Stimulated activated naive CD4-positive, alpha-beta T cell (primary cell): ENCODE results near the gene FBXO40.
"Not testable (repeated sequence)": the region's sequence is repeated elsewhere in the genome, so short reads cannot be mapped to it uniquely, and the experiment has no call there.

ENCODE experiments used
- DNase-seq, 6 experiments: peaks; one replicate each; lab custom pipeline; 2025; lab: John Stamatoyannopoulos, UW

Gene FBXO40

DNA sequence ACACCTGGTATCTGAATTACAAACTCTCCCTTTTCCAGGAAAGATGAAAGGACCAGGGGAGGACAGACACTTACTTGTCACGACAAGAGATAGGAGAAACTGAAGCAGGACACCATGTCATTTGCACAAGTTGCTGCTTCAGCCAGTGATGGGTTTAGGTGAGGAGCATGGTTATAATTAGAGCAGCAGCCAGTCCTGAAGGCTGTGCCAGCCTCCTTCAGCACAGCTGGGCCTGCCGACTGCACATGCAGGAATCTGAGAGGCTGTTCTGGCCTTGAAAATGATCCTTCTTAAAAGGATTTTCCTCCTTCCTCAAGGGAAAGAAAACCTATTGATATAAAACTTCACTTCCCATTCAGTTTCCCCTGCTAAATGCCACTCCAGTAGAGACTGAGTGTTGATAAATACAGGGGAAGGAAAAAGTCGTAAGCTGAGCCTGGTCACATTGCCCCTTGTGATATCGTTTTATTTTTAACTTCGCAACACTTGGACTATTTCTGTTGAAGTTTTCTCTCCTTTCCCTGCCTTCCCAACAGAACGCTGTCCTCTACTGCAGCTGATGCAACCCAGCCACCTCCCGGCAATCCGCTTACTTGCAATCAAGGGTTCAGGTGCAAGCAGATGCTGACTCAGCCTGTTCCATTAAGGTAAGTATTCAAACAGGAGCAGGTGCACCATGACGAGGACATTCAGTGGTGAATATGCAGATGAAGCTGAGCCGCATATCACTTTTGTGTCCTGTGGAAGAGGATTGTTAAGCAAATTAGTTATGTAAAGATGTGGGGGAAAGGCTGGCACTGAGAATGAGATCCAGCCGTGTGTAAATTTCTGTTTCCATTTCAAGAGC, at the start of gene FBXO40:
FBXO40 (plus strand) TSS at position 524 of the 847 bp plus-strand sequence. CDS start 27,197 bp downstream, outside the sequence.
- no peak for DNase-seq

- no peak for DNase-seq
Measured at GRCh38 chr3:121545049-121545573, 48.1 kb upstream of the FBXO40 start.

- peak; percentile 69 to 85 (median 78) for DNase-seq
Measured at GRCh38 chr3:121545574-121546455, 47.4 kb upstream of the FBXO40 start, which contains the start of gene POLQ. POLQ (minus strand) TSS chr3:121545988; CDS start chr3:121545877, 111 bp downstream.

GRCh38 chr3:121552379-121552778, 40.8 kb upstream of the FBXO40 start:
- no peak for DNase-seq

DNA sequence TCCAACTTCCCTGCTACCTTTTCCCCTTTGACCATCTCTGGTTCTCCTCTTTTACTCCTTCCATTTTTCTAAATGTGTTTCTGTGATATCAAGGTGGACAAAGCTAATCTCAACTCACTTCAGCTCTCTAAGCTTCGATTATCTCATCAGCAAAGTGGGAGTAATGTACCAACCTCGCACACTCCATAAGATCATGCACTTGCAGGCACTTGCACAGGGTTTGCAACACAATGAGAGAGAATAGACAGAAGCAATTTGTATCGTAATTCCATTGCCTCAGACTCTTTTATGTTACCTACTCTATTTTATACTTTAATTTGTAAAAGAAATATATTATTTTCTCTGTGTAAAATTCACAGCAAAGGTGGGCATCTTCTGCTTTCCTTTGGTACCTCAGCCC, 40.4 kb upstream of the FBXO40 start:
- no peak for DNase-seq

- DNase-seq, result no peak
Measured at GRCh38 chr3:121557426-121557934, 35.7 kb upstream of the FBXO40 start.

DNA sequence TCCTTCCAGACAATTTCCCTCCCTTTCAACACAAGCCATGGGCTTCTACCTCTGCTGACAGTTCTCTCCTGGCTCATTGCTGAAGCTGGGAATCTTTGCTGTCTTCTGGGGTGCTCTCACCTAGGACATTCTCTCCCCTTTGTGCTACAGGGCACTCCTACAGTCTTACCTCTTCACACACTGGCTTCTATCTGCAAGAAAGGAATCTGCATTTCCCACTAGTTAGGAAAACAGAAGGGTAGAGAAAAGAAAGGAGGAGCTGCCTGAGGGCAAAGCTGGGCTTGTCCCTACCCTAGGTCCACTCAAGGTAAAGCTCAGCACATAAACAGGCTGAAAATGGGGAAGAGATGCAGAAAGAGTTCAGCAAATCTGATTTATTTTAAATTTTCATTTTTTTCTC, 31.0 kb upstream of the FBXO40 start:
- DNase-seq, result no peak

GRCh38 chr3:121566773-121567172, 26.4 kb upstream of the FBXO40 start:
- DNase-seq, result no peak

DNA sequence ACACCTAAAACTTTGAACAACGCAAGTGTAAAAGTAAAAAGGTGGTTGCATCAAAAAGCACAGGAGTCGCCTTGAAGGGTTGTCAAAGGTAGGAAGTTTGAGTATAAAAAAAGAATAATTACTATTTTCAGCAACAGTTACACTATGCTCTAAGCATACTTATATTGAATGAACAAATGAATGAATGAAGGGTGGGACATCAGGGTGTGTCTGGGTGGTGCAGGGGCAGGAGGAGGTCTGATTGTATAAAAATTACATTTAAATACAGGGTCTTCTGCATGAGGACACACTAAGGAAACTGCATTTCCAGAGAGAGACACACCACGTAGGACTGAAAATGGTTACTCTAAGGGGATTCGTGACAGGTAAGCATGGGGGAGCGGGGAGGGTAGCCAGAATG, 25.5 kb upstream of the FBXO40 start, which contains the start of gene ARGFX:
ARGFX (plus strand) TSS at position 301 of the 400 bp plus-strand sequence. CDS start 2,765 bp downstream, outside the sequence.
- no peak for DNase-seq

DNA sequence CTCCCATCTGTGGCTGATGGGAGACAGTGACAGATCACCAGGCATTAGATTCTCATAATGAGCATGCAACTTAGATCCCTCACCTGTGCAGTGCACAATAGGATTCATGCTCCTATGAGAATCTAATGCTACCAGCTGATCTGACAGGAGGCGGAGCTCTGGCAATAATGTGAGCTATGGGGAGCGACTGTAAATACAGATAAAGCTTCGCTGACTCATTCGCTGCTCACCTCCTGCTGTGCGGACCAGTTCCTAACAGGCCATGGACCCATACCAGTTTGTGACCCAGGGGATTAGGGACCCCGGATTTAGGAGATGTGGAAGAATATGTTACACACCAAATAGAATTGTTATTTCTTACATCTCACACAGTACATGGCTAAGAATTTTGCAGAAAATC, 18.7 kb upstream of the FBXO40 start:
- no peak for DNase-seq

DNA sequence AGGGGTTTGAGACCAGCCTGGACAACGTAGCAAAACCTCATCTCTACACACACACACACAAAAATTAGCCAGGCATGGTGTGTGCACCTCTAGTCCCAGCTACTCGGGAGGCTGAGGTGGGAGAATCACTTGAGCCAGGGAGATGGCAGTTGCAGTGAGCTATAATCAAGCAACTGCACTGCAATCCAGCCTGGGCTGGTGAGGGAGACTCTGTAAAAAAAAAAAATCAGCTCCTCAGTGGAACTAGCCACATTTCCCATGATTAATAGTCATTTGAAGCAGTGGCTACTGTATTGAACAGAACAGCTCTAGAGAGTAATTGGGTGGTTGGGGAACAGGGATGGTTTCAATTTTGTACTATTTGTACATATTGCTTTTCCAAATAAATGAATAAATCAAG, 11.5 kb upstream of the FBXO40 start:
- no peak for DNase-seq

- DNase-seq, result no peak
Measured at GRCh38 chr3:121584418-121584817, 8.8 kb upstream of the FBXO40 start.

GRCh38 chr3:121593806-121594205, 627 bp downstream of the FBXO40 start:
- DNase-seq, result not testable (repeated sequence)

GRCh38 chr3:121594850-121595249, 1.7 kb downstream of the FBXO40 start:
- DNase-seq, result no peak

DNA sequence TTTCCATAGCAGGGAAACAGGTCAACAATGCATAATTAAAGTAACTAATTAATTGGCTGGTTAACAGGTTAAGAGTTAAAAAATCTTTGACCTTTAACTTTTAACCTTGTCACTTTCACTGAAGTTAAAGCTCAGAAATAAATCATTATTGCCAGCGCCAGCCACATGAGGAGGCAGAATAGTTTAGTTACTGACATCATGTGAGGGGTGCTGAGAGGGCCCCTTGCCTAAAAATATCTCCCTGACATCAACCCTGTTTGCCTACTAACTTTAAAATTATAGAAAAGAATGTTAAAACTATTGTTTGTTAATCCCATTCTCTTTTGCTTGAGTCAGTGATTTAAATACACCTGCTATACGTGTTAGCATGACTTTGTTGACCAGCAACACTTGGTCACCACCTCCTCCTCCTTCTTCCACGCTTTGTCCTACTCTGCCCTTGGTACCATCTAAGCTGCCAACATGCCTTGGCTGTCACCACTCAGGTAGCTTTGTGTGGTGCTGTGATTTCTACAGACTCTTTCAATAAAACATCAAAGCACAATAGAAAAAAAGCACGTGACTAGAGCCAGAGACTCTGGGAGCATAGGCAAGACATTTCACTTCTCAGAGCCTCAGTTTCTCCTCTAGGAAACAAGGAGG, 2.7 kb downstream of the FBXO40 start:
- no peak for DNase-seq

DNA sequence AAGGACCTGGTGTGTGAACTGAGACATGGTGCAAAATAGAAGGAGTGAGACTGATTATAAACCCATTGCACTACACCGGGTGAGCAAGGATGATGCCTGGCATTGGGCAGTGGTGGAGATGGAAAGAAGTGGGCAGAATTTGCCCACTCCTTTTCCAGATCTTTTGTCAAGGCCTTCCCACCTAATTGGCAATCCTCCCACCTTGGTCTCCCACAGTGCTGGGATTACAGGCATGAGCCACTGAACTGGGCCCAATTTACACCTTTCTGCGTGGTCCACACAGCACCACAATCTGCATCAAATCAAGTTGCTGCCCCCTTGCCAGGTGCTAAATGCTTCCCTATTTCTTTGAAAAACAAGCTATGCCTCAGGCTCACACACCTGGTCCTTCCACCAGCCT, 5.4 kb downstream of the FBXO40 start:
- DNase-seq, result no peak

GRCh38 chr3:121599900-121600299, 6.7 kb downstream of the FBXO40 start:
- DNase-seq, result not testable (repeated sequence)

DNA sequence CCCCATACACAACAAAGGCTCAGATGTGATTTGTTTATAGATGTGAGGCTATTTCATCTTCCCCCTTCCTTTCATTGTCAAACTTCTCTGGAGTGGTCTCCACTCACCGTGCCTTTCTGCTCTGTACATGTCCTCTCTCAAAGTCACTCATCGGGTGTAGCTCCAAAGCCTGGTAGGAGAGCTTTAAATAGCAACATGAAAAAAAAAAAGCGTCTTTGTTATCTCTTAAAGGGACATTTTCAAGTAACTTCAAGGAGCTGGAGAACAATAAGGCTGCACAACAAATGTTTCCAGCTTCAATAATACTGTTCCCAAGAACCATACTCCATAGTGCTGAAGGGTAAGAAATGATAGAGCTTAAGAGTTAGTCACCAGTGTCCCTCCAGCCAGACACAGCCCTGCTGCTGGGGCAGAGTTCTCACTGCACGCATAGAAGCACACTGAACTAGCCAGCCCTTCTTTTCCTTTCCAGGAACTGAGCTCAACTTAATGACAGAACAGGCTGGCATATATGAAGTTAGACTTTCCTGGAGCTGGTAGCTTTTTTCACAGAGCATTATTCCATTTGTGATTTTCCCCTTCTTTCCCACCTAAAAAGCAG, 8.1 kb downstream of the FBXO40 start:
- DNase-seq, result no peak

DNA sequence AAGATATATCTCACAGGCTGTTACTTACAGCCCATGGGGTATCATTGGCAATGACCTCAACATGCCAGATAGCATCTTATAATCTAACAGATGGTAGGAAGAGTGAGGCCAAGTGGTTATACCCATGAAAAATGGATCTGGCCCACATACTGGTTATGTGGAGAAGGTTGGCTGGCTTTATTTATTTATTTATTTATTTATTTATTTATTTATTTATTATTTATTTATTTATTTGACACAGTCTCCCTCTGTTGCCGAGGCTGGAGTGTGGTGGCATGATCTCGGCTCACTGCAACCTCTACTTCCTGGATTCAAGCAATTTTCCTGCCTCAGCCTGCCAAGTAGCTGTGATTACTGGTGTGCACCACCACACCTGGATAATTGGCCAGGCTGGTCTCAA, 11.6 kb downstream of the FBXO40 start:
- DNase-seq, result no peak

DNA sequence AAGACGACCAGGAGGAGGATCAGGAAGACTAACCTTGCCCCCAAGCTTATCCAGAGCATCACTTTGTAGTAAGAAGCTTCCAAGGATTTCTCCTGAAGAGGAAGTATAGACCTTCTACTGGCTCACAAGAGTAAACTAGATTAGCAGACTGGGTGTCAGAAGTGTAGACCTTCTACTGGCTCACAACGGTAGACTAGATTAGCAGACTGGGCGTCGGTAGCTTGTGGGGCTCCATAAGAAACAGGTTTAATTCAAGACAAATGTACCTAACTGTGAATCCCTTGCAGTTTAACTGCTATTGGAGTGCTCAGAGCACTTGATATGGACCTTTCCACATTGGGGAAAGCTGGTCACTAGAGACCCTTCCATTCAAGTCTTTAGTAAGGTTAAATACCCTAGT, 12.9 kb downstream of the FBXO40 start:
- no peak for DNase-seq

DNA sequence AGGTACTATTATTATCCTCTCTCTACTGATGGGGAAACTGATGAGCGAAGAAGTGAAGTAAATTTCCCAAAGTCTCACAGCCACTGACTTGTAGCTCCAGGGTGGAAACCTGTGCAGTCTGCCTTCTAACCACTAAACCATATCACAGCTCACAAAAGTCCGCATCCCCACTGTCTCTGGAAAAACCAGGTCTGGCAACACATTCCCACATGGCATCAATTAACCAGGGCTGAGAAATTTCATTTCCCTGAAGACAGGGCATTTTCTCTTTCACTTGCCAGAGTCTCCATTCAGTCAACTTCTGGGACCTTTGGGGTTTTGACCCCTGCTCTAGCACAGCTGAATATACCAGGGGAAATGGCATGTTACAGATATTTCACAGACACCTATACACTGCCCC, 26.5 kb downstream of the FBXO40 start:
- DNase-seq, result no peak
